Karpas-422 (cell line): ENCODE measurements around the gene CALHM5. TPM values are rescaled to one million over a fixed set of nuclear protein-coding genes. Genes with fewer than 3 reads are reported as not detected.

Experiments
- DNase-seq: peaks from one replicate; pipeline ENCODE4 v3.0.0-alpha.2; 2015
- H2AFZ ChIP-seq: fragments of 200-600 bp; sonication (generic); 2 replicates; pipeline ENCODE4 v1.6.1; 2014; ENCODE audit warnings: antibody characterized with exemption, low read length, mixed read lengths
- H3K27ac ChIP-seq: fragments of 200-600 bp; sonication (generic); 2 replicates; pipeline ENCODE4 v1.5.1; 2014; ENCODE audit warnings: mild to moderate bottlenecking, low read length, moderate library complexity
- H3K27me3 ChIP-seq: fragments of 200-600 bp; sonication (generic); 2 replicates; pipeline ENCODE4 v1.6.1; 2014; ENCODE audit warnings: low read length, mixed read lengths
- H3K36me3 ChIP-seq: fragments of 200-600 bp; sonication (generic); 2 replicates; pipeline ENCODE4 v1.6.1; 2014; ENCODE audit warnings: low read length, mixed read lengths; ENCODE audit not compliant: insufficient read depth
- H3K4me1 ChIP-seq: fragments of 200-600 bp; sonication (generic); 2 replicates; pipeline ENCODE4 v1.6.1; 2014; ENCODE audit warnings: mild to moderate bottlenecking, low read length, mixed read lengths
- H3K4me2 ChIP-seq: fragments of 200-600 bp; sonication (generic); 2 replicates; pipeline ENCODE4 v1.6.1; 2014; ENCODE audit warnings: low read length, low read depth, mild to moderate bottlenecking; ENCODE audit not compliant: poor library complexity, severe bottlenecking
- H3K4me3 ChIP-seq: fragments of 200-600 bp; sonication (generic); 2 replicates; pipeline ENCODE4 v1.5.1; 2014; ENCODE audit warnings: mild to moderate bottlenecking, antibody characterized with exemption, low read length, mixed read lengths
- H3K79me2 ChIP-seq: fragments of 200-600 bp; sonication (generic); 2 replicates; pipeline ENCODE4 v1.6.1; 2014; ENCODE audit warnings: mild to moderate bottlenecking, low read length, mixed read lengths
- H3K9ac ChIP-seq: fragments of 200-600 bp; sonication (generic); 2 replicates; pipeline ENCODE4 v1.6.0; 2014; ENCODE audit warnings: low read length
- H3K9me2 ChIP-seq: fragments of 200-600 bp; sonication (generic), shearing (Covaris generic); replicated peaks from 2 replicates; pipeline ENCODE4 v1.6.0; 2014; ENCODE audit warnings: mild to moderate bottlenecking, low read length, moderate library complexity; ENCODE audit not compliant: insufficient read depth
- H3K9me3 ChIP-seq: fragments of 300-700, 200-600 bp; sonication (generic); 2 replicates; pipeline ENCODE4 v1.6.1; 2014; ENCODE audit warnings: low read length, mixed read lengths
- H4K20me1 ChIP-seq: fragments of 200-600 bp; sonication (generic); 2 replicates; pipeline ENCODE4 v1.6.1; 2014; ENCODE audit warnings: mild to moderate bottlenecking, antibody characterized with exemption, low read length, low read depth; ENCODE audit not compliant: insufficient read depth
- total RNA-seq: library from RNA; depleted of rRNA; stranded (reverse); fragments of >200 nt; shearing (Covaris generic); gene quantifications from 2 replicates; pipeline ENCODE4 v1.2.3, GENCODE V29; 2014; ENCODE audit warnings: low replicate concordance

Gene CALHM5
- total RNA-seq, 1 experiment from 2014 or later, result not detected

GRCh38 chr6:116514111-116514510 is 2.7 kb downstream of the CALHM5 start:
- Histone ChIP-seq H3K27ac (no peak overlapping the region), H3K79me2 (no peaks in the 10 kb centered on the region), H2AFZ (no peak overlapping the region), H4K20me1 (no peaks in the 10 kb centered on the region), H3K36me3 (no peaks in the 10 kb centered on the region), H3K4me1 (no peaks in the 10 kb centered on the region), H3K9me2 (no peaks in the 10 kb centered on the region), H3K4me2 (no peak overlapping the region), H3K27me3 (no peaks in the 10 kb centered on the region), H3K9me3 (no peaks in the 10 kb centered on the region), H3K4me3 (no peak overlapping the region), H3K9ac (no peak overlapping the region)
- no peak for DNase-seq

DNA sequence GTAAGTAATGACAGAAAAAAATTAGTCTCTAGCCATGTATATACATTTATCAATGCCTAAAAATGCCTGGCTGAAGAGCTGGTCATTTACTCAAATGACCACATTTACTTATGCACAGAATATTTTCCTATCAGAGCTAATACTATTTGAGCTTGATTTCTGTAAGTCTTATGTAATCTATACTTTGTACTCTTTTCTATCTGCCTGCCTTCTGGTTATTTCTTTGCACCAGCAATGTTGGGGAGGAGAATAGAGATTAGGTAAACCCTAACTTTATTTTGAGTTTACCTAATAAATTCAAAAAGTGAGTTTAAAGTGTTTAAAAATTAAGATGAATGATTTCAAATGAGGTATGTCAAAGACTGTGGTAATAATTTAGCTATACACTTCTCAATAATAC is 3.7 kb downstream of the CALHM5 start:
- no peaks in the 10 kb centered on the region for H3K36me3 ChIP-seq
- H2AFZ ChIP-seq, result no peak overlapping the region
- H3K9ac ChIP-seq, result no peak overlapping the region
- H3K4me3 ChIP-seq, result no peak overlapping the region
- no peak overlapping the region for H3K4me2 ChIP-seq
- no peaks in the 10 kb centered on the region for H3K9me3 ChIP-seq
- no peak overlapping the region for H3K27ac ChIP-seq
- H3K4me1 ChIP-seq, result no peaks in the 10 kb centered on the region
- no peaks in the 10 kb centered on the region for H3K27me3 ChIP-seq
- no peaks in the 10 kb centered on the region for H4K20me1 ChIP-seq
- no peaks in the 10 kb centered on the region for H3K9me2 ChIP-seq
- no peaks in the 10 kb centered on the region for H3K79me2 ChIP-seq
- no peak for DNase-seq

DNA sequence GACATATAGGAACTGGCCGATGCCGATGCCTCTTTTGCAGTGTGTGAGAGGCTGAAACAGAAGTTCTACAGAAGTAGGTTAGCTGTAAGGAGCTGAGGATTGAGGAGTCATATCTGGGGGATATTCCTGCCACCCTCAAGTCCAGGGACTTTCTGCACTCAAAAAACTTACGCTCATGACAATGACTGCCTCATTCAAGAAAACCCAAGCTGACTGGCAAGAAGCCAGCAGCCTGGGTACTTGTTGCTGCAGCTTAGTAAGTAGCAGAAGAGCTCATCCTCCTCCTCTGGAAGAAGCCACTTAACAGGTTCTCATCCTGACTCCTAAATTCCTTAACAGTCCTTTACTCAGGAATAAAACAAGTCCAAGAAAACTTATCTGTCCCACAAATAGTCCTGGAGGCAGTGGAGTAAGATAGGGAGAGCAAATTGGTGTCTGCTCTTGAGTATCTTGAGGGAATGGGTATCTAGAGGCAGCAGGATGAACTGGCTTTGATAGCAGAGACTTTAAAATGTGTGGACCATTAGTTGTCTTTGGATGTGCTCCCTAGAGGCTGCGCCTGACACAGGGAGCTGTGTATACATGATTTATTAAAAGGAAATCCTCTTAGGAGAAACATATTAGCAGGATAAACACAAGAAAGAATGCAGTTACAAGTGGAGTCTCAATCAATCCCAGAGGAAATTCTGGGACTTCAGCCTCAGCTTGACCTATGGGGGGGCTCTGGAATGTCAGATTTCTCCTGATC is 7.4 kb downstream of the CALHM5 start:
- Histone ChIP-seq H4K20me1 (no peaks in the 10 kb centered on the region), H3K9me2 (no peaks in the 10 kb centered on the region), H3K27me3 (no peaks in the 10 kb centered on the region), H3K9me3 (no peaks in the 10 kb centered on the region), H3K4me3 (no peak overlapping the region), H3K79me2 (no peaks in the 10 kb centered on the region), H3K4me1 (no peaks in the 10 kb centered on the region), H3K9ac (no peak overlapping the region), H3K4me2 (no peak overlapping the region), H3K36me3 (no peaks in the 10 kb centered on the region), H2AFZ (no peak overlapping the region), H3K27ac (no peak overlapping the region)
- no peak for DNase-seq

DNA sequence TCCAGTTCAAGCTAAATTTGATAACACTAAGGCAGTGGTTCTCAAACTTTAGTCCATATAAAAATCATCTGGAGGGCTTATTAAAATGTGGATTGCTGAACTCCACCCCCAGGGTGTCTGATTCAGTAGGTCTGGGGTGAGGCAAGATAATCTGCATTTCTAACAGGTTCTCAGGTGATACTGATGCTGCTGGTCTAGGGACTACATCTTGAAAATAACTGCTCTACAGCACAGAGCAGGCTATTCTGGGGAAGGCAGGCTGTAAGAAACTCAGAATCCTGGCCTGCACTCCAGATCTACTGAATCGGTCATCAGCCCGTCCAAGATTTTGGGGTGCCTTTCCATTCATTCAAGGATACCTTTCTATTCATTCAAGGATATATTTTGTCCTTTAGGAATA is 11.5 kb downstream of the CALHM5 start:
- no peaks in the 10 kb centered on the region for H3K9me3 ChIP-seq
- no peak overlapping the region for H3K9ac ChIP-seq
- H2AFZ ChIP-seq, result no peak overlapping the region
- no peak overlapping the region for H3K27ac ChIP-seq
- H3K4me1 ChIP-seq, result no peaks in the 10 kb centered on the region
- H3K4me2 ChIP-seq, result no peak overlapping the region
- H4K20me1 ChIP-seq, result no peaks in the 10 kb centered on the region
- no peaks in the 10 kb centered on the region for H3K36me3 ChIP-seq
- no peaks in the 10 kb centered on the region for H3K27me3 ChIP-seq
- no peaks in the 10 kb centered on the region for H3K9me2 ChIP-seq
- no peaks in the 10 kb centered on the region for H3K79me2 ChIP-seq
- H3K4me3 ChIP-seq, result no peak overlapping the region
- DNase-seq, result no peak

- Histone ChIP-seq H3K27me3 (no peaks in the 10 kb centered on the region), H3K79me2 (no peaks in the 10 kb centered on the region), H3K9me3 (no peaks in the 10 kb centered on the region), H3K9me2 (no peaks in the 10 kb centered on the region), H3K4me3 (no peak overlapping the region), H2AFZ (no peak overlapping the region), H3K27ac (no peak overlapping the region), H3K9ac (no peak overlapping the region), H3K36me3 (no peaks in the 10 kb centered on the region), H4K20me1 (no peaks in the 10 kb centered on the region), H3K4me1 (no peaks in the 10 kb centered on the region), H3K4me2 (no peak overlapping the region)
- no peak for DNase-seq
These were observed 12.8 kb downstream of the CALHM5 start for GRCh38 chr6:116524236-116524635.

GRCh38 chr6:116528133-116528532 is 16.7 kb downstream of the CALHM5 start:
- H3K9me3 ChIP-seq, result no peaks in the 10 kb centered on the region
- H3K27ac ChIP-seq, result no peak overlapping the region
- DNase-seq, result no peak
- H3K9ac ChIP-seq, result no peak overlapping the region
- no peaks in the 10 kb centered on the region for H3K79me2 ChIP-seq
- no peak overlapping the region for H3K4me3 ChIP-seq
- no peaks in the 10 kb centered on the region for H3K27me3 ChIP-seq
- H3K9me2 ChIP-seq, result no peaks in the 10 kb centered on the region
- H3K36me3 ChIP-seq, result no peaks in the 10 kb centered on the region
- H2AFZ ChIP-seq, result no peak overlapping the region
- no peaks in the 10 kb centered on the region for H4K20me1 ChIP-seq
- no peaks in the 10 kb centered on the region for H3K4me1 ChIP-seq
- no peak overlapping the region for H3K4me2 ChIP-seq

DNA sequence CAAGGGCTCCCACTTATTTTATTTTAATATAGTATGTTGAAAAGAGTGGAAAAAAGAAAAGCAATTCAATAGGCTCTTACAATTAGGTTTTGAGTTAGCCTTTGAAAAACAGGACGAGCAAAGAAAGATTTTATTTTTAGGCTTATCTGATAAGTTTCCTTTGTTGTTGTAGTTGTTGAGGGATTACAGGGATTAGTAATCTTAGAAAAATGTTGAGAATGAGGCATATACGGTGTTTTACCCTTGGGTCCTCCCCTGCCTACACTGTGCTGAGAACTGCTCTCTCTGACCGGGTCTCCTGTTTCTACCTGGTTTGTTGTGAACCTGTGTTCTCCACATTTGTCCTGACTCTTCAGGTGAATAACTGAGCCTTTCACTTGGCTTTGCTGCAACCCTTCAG is 17.3 kb downstream of the CALHM5 start:
- Histone ChIP-seq H3K4me3 (no peak overlapping the region), H3K36me3 (no peaks in the 10 kb centered on the region), H3K9ac (no peak overlapping the region), H2AFZ (no peak overlapping the region), H3K27ac (no peak overlapping the region), H3K79me2 (no peaks in the 10 kb centered on the region), H3K4me1 (no peaks in the 10 kb centered on the region), H3K9me3 (no peaks in the 10 kb centered on the region), H3K27me3 (no peaks in the 10 kb centered on the region), H3K4me2 (no peak overlapping the region), H4K20me1 (no peaks in the 10 kb centered on the region), H3K9me2 (no peaks in the 10 kb centered on the region)
- DNase-seq, result no peak

DNA sequence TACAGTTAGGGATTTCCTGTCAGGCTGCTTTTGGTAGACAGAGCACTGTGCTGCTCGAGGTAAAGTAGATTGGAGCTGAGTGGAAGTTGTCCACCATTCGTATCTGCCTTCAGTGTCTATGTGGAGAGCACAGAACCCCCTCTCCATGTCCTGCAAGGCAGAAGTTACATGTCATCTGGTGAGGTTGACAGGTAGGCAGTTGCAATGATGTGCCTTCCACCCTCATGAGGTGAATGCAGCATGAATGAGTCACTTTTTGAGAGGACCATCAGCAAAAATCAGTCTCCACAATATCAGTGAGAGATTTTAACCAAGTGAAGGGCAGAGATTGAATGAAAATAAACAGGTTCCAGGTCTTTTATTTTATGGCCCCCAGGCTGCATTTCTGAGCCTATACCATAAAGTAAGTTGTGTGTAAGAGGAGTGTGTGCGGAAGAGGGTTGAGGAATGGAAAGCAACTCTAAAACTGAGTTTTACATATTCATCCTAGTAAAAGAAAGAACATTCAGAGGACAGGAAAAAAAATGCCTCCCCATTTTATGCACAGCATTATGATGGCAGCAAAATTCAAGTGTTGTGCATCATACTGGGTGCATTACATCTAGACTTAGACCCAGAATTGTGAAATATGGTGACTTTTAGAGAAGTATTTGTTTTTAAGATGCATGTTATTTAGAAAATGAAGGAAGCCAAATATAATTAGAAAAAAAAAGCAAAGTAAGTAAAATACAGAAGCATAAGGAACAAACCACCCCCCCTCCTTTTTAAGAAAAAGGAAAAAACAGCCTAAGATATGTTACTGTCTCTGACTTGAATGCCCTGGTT is 18.2 kb downstream of the CALHM5 start:
- no peaks in the 10 kb centered on the region for H3K9me2 ChIP-seq
- no peak overlapping the region for H3K9ac ChIP-seq
- H3K9me3 ChIP-seq, result no peaks in the 10 kb centered on the region
- DNase-seq, result no peak
- no peak overlapping the region for H2AFZ ChIP-seq
- H3K27ac ChIP-seq, result no peak overlapping the region
- H3K36me3 ChIP-seq, result no peaks in the 10 kb centered on the region
- no peak overlapping the region for H3K4me3 ChIP-seq
- H3K27me3 ChIP-seq, result no peaks in the 10 kb centered on the region
- H3K4me1 ChIP-seq, result no peaks in the 10 kb centered on the region
- no peak overlapping the region for H3K4me2 ChIP-seq
- no peaks in the 10 kb centered on the region for H4K20me1 ChIP-seq
- H3K79me2 ChIP-seq, result no peaks in the 10 kb centered on the region
